GM18517 (cell line): ENCODE measurements around the gene LARP7.
"Not testable (repeated sequence)": the region's sequence is repeated elsewhere in the genome, so short reads cannot be mapped to it uniquely, and the experiment has no call there.

Source experiments
- ATAC-seq: cut with Tn5 transposase; IDR thresholded peaks from one replicate; pipeline ENCODE4 v1.9.1; 2021; ENCODE audit warnings: mild to moderate bottlenecking, moderate library complexity; ENCODE audit not compliant: unreplicated experiment

Gene LARP7

DNA sequence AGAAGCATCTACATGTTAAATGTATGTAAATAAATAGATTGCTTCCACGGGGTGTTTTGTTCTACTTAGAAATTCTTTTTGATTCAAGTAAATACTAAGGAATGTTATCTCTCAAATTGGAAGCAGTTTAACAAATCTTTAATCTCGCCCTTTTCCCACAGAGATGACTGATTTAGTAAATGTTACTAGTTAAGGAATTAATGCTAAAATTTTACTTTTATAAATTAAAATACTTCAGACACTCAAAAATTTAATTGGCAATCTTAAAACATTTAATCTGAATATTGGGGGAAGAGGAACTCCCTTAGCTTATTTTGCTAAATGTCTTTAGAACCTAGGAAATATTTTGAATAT is 12.1 kb downstream of the LARP7 start:
- no peak for ATAC-seq

DNA sequence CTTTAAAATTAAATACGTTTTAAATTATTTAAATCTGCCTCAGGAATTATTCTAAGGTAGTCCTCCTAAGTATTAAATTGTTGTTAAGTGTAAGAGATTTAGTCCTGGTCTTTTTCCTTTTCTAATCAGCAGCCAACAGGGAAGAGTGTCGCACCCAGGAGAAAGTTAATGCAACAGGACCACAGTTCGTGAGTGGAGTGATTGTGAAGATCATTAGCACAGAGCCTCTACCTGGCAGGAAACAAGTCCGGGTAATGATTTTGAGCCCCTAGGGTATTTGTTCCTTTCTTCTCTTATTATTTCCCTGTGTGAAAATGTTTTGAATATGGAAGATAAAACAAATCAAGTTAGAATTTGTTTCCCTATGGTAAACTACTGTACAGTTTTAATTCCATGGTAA is 13.4 kb downstream of the LARP7 start:
- no peak for ATAC-seq

DNA sequence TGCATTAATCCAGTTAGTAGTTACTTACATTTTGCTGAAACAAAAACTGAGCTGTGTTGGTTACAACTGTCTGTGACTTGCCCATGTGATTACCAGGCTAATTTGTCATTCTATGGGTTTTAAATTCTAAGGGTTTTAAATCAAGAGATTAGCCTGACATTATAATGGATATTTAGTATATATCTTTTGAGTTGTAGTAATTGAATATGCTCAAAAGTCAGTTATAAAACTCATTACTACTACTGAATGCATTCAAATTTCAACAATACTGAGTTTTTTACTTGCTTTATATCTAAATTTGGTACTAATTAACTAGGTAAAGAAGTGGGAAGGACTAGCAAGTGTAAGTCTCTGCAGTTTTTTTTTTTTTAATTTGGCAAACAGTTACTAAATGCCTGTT is 14.7 kb downstream of the LARP7 start:
- ATAC-seq: no peak

DNA sequence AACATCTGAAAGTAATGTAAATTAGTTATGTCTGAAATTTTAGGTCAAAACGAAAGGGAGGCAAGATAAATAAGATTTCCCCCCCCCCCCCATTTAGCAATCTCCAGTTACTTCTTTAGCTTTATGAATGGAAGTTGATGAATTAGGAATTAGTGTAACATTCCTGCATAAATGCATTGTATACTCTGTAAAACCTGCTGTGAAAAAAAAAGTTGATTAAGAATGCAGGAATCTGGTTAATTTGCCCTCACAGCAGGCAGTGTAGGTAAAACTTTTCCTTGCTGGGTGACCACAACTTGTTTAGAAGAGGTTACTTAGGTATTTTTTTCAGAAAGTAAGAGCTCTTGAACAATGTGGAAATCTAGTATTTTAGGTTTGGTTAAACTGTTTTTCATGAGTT is 15.3 kb downstream of the LARP7 start:
- no peak for ATAC-seq

DNA sequence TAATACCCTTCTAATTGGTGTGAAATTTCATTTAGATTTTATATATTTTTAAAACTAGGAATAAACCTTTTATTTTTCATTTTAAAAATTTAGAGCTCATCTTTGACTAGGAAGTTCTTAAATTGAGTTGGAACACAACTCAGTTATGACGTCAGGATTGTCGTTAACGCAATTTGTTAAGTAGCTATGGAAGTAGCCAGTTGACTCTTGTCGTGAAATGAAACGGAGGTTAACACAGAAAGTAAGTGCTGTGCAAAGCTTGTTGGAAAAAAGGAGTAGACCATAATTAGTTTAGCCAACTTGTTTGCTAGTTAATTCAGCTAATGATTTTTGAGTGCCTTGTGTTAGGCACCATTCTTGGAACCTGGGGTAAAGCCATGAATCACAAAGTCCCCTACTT is 18.3 kb downstream of the LARP7 start:
- ATAC-seq: no peak

DNA sequence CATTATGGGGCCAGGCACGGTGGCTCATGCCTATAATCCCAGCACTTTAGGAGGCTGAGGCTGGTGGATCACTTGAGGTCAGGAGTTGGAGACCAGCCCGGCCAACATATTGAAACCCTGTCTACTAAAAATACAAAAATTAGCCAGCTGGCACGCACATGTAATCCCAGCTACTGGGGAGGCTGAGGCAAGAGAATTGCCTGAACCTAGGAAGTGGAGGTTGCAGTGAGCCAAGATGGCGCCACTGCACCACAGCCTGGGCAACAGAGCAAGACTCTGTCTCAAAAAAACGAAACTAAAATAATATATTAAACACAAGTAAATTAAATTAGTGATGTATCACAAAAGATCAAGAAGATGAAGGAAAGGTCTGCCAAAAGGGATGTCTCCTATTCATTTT is 19.2 kb downstream of the LARP7 start:
- not testable (repeated sequence) for ATAC-seq

DNA sequence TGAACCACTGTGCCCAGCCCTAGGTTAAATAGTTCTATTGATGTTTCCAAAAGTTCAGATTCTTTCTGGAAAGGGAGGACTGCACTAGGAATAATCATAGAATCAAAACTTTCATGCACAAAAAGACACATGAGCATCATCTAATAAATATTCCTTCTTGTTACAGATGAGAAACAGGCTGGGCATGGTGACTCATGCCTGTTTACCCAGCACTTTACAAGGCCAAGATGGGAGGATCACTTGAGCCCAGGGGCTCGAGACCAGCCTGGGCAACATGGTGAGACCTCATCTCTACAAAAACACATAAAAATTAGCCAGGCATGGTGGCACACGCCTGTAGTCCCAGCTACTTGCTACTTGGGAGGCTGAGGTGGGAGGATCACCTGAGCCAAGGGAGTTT is 27.7 kb downstream of the LARP7 start:
- ATAC-seq: no peak

DNA sequence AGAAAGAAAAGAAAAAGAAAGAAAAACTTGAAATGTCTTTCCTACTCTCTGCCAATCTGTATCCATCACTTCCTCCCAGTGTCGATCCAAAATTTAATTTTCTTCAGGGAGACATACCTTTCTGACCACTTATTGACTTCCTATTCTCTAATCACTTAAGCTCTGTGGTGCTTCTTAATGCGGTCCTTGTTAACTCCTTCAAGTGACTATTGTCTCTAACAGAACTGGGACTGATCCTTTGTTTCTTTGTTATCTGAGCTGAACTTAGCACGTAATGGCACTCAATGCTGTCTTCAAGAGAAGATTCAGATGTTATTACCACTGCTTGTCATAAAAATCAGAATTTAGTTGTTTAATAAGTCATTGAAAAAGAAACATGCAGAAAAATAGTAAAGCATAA is 31.2 kb downstream of the LARP7 start:
- no peak for ATAC-seq

DNA sequence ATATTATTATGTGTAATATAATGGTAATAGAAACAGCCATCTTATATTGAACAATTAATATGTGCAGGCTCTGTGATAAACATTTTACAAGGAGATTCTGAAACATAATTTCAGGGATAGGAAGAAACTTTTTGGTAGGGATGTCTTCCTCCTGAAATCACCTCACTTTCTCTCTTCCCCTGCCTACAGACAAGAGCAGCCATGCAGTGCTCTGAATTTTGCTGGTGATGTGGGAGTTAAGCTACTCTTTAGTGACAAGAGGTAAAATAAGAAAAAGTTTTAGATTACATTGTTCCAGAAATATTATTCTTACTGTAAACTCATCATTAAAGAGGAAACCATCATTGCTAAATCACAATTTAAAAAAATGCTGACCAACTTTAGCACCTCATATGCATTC is 36.1 kb downstream of the LARP7 start:
- ATAC-seq: no peak

DNA sequence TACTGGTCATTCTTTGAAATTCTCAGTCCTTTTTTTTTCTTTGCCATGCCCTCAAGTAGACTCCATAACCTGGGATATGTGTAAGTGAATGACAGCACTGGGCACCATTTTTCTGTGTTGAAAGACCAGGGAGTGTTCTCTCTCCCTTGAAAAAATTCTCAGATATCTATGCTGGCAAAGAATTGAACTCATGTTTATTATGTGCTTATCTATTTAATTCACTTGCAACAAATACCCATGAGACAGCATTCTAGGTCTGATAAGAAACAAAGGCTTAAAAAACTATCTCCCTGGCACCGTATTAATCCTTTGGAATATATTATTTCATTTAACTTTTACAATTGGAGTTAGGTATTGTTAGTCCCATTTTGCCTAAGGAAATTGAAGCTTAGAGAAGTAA is 36.7 kb downstream of the LARP7 start:
- ATAC-seq: no peak

DNA sequence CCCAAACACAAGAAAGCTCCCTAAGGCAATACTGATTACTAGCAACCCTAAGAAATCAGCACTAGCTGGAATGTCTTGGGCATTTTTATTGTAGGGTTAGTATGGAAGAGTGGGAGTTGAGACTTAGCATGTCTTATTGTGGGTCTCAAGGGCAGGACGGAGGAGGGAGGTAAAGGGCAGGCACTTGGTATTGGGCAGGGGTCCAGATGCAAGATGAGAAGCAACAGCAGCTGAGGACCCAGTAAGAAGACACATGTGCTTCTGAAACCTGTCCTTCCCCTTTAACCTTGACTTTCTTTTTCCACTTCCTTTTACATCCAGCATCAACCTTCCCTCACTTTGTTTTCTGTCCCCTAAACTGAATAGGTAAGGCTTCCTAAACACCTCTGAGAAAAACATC is 37.4 kb downstream of the LARP7 start:
- no peak for ATAC-seq

DNA sequence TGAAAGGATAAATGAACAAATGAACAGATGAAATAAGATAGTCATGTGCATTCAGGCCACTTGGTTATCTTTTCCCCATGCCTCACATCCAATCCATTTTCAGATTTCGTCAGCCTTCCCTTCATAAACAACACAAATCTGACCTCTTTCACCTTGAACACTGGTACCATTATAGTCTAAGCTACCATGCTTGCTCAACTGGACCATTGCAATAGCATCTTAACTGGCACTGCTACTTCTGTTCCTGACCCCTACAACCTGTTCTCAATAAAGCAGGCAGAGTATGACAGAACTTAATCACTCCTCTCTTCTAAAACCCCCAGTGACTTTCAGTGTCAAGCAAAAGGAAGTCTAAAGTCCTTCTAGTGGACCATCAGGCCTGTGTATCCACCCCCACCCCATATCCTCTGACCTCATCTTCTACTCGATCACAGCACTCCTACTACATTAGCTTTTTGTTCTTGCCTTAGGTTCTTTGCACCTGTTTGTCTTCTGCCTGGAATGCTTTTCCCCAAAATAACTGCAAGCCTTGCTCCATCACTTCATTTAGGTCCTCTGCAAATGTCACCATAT is 40.7 kb downstream of the LARP7 start:
- no peak for ATAC-seq

DNA sequence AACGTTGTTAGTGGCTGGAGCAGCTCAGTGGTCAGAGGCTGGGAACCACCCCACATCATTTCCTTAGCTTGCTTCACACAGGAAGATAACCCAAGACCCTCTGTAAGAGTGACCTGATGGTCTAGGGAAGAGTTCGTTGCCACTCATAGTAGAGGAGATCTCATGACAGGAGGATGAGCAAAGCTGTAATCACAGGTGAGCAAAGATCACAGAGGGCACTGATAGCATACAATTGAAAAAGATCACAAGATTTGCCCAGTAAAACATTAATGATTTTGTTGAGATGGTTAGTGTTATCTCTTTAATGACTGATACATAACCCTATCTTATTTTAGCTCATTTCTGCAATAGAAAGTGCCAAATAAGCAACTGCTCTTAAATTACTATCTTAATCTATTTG is 44.1 kb downstream of the LARP7 start:
- no peak for ATAC-seq

DNA sequence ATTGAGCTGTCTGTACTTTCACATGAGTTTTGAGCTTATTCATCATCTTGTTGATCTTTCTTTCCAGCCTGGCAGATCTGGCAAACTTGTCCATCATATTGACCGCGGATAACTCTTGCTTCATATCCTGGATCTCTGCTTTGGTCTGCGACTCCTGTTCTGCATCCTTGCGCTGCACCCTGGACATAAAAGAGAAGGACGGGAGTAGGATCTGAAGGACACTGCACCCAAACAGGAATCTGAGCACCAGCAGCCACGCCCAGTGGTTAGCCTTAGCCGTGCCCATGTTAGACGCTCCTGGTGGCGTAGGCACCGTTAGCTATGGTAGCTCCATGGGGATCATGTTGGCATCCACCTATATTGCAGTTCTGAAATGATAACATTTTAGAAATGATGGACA is 56.6 kb downstream of the LARP7 start:
- ATAC-seq: no peak

DNA sequence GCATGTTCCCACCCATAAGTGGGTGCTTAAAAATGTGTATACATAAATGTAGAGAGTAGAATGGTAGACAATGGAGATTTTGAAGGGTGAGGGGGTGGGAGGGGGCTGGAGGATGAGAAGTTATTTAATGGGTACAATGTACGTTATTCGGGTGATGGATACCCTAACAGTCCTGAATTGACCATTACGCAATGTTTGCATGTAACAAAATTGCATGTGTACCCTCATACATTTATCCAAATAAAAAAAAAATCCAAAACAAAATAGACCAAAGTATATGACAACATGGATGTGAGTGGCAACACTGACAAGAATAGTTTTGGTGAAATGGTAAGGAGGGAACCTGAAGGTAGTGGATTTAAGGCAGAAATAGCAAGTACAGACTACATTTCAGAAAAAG is 63.7 kb downstream of the LARP7 start:
- ATAC-seq: no peak

DNA sequence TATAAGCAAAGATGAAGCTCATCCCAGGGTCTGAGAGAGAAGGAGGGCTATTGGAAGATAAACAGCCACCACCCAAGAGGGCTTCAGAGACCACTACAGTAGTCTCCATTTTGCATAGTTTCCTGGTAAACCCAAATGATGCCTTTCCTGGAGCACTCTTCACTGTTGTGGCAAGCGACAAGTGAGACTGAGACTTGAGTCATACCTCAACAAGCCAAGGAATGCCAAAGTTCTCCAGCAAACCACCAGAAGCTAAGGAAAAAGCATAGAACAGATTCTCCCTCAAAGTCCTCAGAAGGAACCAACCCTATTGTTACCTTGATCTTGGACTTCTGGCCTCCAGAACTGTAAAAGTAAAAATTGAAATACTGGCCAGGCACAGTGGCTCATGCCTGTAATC is 65.9 kb downstream of the LARP7 start:
- no peak for ATAC-seq

DNA sequence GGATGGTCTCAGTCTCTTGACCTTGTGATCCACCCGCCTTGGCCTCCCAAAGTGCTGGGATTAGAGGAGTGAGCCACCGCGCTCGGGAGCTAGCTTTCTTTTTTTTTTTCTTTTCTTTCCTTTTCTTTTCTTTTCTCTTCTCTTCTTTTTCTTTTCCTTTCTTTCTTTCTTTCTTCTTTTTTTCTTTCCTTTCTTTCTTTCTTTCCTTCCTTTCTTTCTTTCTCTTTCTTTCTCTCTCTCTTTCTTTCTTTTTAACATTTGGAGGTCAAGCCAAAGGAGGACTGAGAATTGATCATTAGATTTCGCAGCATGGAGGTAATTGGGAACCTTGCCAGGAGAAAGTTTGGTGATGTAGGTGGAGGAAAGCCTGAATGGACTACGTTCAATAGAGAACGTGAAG is 67.4 kb downstream of the LARP7 start:
- no peak for ATAC-seq

DNA sequence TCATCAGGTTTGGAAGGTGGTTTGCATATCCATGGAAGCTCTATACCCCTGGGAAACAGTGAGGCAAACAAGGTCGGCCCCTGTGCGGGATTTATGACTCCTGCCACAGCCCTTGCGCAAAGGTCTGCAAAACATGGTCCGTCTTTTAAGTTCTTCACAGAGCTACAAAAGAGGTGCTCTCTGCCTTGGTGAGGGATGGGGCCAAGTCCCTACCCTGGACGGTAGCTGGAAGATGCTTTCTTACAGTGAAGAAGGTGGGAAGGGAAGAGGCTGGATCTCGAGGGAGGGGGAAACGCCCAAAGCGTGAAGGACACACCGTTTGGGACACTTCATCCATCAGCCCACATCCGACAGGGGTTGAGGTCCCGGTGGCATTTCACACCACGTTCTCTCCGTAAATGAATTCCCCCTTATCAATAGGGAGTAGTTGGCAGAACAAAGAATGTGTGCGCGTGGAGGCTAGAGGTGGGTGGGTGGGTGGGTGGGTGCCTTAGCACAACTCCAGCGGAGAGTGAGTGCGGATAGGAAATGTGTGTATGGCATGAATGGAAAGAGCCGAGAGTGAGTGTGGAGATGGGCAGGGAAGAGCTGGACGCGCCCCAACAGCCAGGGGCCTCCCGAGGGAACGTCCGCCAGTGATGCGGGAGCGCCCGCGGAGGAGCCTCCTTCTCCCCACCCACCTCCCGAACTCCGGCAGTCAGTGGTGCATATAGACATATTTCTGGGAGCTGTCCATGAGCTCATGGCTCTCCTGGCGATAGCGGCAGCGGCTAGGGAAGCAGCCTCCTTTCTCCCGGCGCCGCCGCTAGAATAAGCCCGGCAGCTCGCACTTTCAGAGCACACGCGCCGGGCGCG is 68.3 kb downstream of the LARP7 start:
- ATAC-seq: no peak

DNA sequence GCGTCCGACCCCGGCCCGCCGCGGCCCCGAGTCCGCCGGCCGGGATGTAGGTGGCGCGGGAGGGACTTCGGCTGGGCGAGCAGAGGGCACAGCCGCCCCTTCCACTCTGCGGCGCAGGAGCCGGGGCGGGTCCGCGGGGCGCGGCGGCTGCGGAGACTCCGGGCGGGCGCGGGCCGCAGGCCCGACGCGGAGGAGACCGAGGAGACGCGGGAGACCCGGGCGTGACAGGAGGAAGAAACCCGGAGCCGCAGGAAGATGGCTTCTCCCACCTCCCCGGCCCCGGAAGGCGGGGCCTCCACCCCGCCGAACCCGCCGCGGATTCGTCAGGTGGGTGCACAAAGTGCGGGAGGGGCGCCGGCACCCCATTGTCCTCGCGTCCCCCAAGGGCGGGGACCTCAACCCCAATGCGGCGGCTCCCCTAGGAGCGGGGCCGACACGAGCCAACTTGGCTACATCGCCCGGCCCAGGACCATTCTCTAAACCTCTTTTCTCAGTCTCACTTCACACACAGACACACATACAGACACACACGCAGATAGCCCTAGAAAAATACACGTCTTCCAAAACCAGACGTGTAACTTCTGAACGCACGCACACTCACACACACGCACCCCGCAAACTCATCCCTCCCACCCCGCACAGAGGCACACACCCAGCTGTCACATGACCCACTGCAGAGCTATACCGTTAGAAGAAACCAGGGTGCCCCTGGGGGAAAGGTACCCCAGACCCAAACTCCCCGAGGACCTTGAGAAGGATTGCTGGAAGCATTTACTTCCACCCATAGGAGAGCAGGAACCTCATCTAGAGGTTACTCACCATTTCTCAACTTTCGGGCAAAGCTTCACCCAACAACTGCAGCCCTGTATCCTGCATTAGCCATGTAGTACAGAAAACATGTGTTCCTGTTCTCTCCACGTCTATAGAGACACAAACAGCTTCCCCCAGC is 69.2 kb downstream of the LARP7 start:
- ATAC-seq: peak; percentile 55

DNA sequence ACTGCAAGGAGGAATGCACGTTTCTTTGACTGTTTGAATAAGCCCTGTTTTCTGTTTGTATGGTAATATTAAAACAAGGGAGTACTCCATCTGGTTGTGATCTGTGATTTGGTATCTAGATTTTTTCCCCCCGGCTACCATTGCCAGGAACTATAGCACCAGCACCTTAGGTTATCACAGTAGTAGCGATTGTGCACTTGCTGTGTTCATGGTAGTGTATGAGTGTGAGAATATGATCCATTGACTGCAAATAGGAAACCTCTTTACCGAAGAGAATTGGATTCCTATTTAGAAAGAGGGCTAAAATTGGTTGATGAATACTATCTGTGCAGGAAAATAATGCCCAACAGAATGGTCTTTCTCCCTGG is 69.9 kb downstream of the LARP7 start:
- ATAC-seq: no peak
